NCI-H1694 treated with DMSO at 0.1 percent for 48 hours (cell line): ENCODE data around the gene CASZ1.

Source experiments
- DNase-seq: peaks from one replicate; lab custom pipeline; 2025; lab: John Stamatoyannopoulos, UW

Gene CASZ1

GRCh38 chr1:10635085-10635896, 161.2 kb downstream of the CASZ1 start:
- peak; percentile 73 for DNase-seq

DNA sequence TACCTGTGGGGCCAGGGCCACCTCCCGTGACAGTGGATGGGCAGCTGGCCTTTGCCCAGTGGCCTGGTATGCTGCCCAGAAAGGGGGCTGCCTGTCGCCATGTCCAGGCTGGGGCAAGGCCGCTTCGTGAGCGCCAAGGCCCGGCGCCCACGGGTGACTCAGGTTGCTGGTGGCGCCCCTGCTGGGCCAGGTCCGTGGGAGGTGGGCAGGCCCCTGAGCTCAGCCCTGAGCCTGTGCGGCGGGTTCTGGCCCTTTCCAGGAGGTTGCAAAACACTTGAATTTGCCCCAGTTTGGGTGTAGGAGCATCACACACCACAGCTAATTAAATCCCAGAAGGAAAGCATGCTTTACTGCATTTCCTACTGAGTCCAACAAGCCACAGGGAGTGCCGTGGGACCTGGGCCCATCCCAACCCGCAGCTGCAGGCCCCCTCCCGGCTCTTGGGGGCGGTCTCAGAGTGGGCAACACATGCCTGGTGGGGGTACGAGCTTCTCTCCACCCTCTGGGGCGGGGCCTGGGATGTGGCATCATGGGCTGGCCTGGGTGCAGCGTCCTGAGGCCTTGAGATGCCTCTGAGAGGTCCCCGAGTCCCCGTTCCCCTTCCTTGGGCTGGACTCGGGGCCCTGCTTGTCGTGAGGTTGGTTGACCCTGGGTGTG, 161.9 kb downstream of the CASZ1 start:
- DNase-seq, result no peak

GRCh38 chr1:10634075-10634427, 162.4 kb downstream of the CASZ1 start:
- no peak for DNase-seq

DNA sequence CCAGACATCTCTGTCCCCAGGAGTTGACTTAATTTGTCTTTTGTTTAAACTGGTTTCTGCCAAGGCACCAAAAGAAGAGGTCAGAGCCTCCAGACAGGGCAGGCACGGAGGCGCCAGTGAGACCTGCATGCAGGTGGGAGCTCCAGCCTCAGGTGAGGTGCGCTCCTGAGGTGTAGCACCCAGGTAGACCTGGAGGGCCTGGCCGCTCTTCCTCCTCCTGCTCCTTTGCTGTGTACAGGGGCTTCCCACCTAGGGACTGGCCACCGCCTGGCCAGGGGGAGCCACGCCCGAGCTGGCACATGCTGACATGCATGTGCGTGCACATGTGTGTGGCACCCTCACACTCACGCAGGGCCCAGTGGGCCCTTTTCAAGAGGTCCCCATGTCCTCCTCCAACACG, 163.0 kb downstream of the CASZ1 start:
- no peak for DNase-seq

DNA sequence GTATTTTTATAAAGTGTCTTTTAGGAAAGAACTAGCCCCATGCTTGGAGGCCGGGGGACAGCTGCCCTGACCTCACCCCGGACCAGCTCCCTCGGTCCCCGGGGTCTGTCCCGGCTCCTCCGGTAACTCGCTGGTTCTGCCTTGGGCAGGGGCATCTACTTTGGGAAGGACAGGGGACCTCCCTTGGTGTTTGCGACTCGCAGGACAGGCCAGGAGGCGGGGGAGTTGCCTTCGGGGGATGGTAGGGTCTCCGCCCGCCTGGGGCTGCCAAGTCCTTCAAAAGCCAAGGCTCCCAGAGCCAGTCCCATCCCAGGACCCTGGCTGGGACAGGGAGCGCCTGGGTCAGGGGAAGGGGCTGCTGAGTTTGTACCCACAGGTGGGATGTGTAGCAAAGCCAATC, 163.8 kb downstream of the CASZ1 start:
- DNase-seq, result no peak

- DNase-seq, result no peak
Observed at GRCh38 chr1:10631811-10632593, 164.4 kb downstream of the CASZ1 start.

DNA sequence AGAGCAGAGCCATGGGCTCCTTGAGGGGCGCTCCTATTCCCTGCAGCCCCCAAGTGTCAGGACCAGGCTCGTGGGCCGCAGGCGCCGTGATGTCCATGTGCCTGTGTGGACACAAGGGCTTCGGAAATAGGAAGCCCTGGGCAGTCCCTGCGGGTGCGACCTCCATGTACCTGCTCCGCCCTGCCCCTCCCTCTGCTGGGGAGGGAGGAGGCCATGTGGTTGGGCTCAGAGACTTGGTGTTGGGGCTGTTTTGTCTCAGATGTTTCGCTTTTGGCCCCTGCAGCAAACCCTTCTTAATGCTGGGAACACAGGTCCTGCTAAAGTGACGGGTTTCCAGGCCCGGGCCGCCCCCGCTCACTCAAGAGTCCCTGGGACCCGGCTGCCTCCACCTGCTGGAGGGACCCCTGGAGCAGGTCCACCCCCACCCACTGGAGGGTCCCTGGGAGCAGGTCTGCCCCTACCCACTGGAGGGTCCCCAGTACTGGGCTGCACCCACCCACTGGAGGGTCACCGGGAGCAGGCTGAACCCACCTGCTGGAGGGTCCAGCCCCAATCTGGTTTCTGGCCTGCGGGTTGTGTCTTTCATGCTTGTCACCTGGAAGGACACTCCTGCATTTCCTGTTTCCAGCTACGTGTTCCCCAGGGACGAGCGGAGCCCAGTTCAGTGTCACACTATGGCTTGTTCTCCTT, 165.2 kb downstream of the CASZ1 start:
- DNase-seq, result no peak

- DNase-seq, result no peak
Observed at GRCh38 chr1:10630661-10631120, 165.8 kb downstream of the CASZ1 start.

GRCh38 chr1:10629816-10630571, 166.5 kb downstream of the CASZ1 start:
- no peak for DNase-seq

DNA sequence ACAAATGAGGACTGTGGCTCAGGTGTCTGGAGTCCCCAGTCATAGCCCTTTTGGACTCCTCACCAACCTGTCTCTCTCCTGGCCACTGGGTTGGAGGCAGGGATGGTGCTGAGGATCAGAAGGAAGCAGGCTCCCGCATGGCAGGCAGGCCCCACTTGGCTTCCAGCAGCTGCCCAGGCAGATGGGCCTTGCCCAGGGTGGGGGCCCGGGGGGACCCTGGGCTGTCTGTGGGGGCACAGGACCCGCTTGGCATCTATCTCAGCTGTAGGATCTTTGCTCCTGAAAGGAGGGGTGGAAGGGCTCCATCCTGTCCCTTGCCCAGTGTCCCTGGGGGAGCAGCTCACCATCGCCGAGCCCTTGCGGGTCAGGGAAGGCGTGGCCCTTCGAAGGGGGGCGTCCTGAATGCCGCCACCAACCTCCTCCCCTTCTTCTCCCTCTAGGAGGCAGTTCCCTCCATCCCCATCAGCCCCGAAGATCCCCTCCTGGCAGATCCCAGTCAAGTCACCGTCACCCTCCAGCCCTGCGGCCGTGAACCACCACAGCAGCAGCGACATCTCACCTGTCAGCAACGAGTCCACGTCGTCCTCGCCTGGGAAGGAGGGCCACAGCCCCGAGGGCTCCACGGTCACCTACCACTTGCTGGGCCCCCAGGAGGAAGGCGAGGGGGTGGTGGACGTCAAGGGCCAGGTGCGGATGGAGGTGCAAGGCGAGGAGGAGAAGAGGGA, 167.2 kb downstream of the CASZ1 start:
- DNase-seq, result no peak

DNA sequence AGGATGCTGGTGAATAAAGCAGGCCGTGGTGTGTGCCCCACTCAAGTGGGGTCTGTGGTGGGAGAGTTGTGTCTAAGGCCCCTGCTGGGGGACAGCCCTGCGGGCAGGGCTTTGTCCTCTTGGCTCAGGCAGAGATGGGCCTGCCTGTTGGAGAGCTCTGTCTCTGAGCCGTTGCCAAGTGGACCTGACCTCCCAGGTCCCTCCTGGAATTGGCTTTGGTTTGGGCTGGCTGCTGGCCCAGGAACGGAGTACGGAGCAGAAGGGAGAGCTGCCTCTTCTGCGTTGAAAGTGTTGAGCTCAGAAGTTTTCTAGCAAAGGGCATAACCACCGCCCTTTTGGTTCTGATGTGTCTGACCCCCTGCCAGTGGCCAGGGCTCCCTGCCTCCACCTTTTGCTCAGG, 167.8 kb downstream of the CASZ1 start:
- DNase-seq, result no peak

- DNase-seq, result no peak
Observed at GRCh38 chr1:10626791-10627410, 169.5 kb downstream of the CASZ1 start.

DNA sequence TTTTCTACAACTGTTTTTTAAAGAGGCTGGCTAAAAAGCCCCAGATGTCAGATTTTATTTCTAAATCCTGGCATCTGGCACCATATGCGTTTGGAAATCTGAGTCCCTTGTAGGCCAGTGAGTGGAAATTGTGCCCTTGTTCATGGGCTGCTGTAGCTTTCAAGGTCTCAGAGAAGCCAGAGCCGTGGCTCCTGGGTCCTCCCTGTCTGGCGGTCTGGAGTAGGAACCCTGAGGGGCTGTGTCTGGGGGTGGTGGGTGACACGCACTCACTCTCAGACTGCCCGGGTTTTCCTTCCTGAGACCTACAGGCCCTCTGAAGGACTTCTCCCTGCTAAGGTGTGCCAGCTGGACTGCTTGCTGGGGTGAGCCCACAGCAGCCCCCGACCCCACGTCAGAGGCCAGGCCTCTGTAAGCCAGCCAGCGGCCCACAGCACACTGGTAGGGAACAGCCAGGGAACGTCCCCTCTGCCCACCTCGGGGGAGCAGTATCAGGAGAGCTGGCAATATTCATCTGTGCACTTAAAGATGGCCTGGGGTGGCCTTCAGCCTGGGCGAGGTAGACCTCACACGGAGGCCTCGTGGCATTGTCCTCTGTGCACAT, 170.2 kb downstream of the CASZ1 start:
- peak; percentile 24 for DNase-seq

- no peak for DNase-seq
Observed at GRCh38 chr1:10625554-10625953, 170.9 kb downstream of the CASZ1 start.

GRCh38 chr1:10625076-10625475, 171.4 kb downstream of the CASZ1 start:
- no peak for DNase-seq

DNA sequence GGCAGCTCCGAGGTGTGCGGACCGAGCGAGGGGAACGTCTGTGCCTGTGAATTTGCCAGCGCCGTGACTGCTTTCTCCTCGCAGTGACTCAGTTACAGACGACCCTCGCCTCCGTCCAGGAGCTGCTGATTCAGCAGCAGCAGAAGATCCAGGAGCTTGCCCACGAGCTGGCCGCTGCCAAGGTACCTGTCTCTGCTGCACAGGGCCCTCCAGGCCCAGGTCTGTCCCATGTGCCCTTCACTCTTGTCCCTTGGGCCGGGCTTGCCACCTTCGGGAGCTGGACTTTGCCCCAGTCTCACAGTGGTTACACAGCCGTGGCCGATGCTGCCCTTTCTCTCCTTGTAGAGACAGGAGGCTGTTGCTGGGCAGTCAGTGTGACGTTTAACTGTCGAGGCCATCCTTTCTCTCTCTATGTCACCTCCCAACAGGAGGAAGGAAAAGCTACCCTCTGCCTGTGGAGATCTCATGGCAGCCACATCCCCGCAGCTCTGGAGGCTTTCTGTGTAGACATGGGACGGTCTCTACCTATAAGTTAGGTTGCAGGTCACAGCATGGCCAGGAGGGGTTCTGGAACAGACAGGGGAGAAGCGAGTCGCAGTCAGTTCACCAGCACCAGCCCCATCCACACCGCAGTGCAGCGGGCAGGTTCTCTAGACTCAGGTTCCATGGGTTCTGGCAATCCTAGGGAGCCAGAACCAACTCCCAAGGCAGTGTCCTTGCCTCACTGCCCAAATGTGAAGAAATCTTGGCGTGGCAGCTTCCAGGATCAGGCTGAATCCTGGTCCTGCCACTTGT, 172.0 kb downstream of the CASZ1 start:
- no peak for DNase-seq

DNA sequence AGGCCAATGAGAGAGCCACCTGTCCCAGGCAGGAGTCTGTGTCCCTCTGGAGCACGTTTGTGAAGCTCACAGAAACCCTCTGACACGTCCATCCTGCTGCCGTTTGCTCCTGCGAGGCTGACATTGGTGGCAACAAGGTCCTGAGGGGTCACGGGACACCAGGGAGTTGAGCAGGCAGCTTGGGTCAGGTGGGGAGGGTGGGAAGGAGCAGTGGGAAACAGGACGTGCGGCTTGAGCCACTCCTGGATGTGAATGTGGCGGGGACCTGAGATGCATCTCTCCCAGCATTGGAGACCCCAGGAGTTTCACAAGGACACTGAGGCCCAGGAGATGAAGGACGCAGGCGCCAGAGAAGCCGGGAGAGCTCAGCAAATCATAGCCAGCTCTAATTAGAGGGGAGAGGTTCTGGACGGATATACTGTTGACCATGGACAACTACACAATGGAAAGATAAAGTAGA, 172.7 kb downstream of the CASZ1 start:
- DNase-seq, result no peak

DNA sequence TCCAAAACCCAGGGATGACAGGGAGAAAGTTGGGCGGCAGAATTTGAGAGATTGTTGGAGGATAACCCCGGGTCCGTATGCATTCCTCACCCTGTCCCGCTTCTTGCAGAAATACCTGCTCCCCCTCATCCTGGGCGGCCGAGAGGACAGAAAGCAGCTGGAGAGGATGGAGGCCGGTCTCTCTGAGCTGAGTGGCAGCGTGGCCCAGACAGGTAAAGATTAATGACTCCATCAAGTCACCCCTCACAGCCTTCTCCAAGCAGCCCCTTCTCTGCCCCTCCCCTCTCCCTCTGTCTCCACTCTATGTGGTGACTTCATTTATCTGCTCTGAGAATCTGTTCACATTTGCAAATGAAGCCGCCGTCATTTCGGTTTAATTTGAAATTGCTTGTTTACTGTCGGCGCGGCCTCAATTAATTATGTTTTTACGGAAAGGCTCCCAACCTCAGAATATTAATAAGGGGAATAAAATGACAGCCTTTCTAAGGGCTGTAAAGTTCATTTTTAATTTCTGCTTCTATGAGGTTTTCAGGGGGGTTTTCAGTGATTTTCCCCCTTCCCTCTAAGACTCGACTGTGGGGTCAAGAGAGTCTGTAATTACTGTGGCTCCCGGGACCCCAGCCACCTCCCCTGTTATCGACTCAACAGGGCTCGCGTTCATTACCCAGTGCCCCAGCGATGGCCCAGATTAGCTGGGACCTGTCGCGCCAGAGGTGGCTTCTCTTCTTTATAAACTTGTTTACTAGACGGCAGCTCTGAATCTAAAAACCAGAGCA, 173.3 kb downstream of the CASZ1 start:
- no peak for DNase-seq
